ENCODE results near the gene HK3.

DNA sequence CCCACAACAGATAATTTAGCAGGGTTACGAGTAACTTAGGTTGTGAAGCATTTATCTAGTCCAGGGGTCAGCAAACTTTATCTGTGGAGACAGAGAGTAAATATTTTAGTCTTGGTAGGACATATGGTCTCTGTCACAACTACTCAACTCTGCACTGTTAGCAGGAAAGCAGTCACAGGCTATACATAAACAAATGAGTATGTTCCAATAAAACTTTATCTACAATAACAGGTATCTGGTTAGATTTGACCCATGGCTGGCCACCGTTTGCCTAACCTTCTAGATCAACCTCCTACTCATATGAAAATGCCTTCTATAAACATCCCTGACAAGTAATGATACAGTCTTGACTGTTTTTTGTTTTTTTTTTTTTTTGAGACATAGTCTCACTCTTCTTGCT, 13.0 kb upstream of the HK3 start:
- no peak for TF ChIP-seq CTCF (IDR thresholded peaks at IDR 0.05)
- TF ChIP-seq POLR2A (IDR thresholded peaks at IDR 0.05): no peak

Data from body of pancreas (tissue), 4 donors.